Measurements from ENCODE around the gene SNX1. TPM values are rescaled to one million over a fixed set of nuclear protein-coding genes. Genes with fewer than 3 reads are reported as not detected.
A peak's percentile ranks its signal among the peaks of the same experiment; 100 is the strongest.

The SNX1 gene
- total RNA-seq, 2 donors from 2014 or later, result 54.5 to 63.0 TPM

DNA sequence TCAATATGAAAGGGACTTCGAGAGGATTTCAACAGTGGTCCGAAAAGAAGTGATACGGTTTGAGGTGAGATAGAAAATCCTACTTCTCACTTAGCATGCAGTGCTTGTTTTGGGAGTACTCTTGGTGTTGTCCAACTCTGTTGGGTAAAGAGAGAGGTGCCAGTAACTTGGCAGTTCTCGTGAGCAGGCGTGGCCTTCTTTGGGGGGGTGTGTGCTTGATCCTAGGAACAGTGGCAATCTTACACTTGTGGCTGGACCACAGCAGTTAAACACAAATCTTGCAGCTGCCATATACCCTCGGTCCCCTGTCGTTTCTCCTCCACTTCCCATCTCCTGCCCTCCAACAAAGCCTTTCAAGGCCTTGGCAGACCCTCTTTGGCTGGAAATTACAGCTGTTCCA lies 40.6 kb downstream of the SNX1 start:
- DNase-seq, result peak; percentile 24
- Mint-ChIP-seq H3K36me3 (ENCODE audit: low read depth) (peaks cover 53% of the 10 kb centered on the region), H3K27ac (no peak overlapping the region), H3K4me1 (peaks cover 3% of the 10 kb centered on the region), H3K9me3 (no peaks in the 10 kb centered on the region), H3K27me3 (ENCODE audit: insufficient read depth) (no peaks in the 10 kb centered on the region), H3K4me3 (no peak overlapping the region)
- WGBS, 2 experiments (ENCODE audit: insufficient coverage in 1 of 2, insufficient read length in 1 of 2), result 91 to 96% methylated on average over 4 to 5 of the region's 7 CpGs
- Histone ChIP-seq H3K27ac (ENCODE audit: low read depth, low read length) (no peak overlapping the region), H3K4me1 (ENCODE audit: control insufficient read depth, insufficient read depth, low read length) (no peaks in the 10 kb centered on the region), H3K9ac (ENCODE audit: extremely low read depth, low read length, poor library complexity, severe bottlenecking) (no peak overlapping the region), H3K36me3 (ENCODE audit: control insufficient read depth, insufficient read depth, low read length) (peaks cover 28% of the 10 kb centered on the region), H3K9me3 (ENCODE audit: control insufficient read depth, low read length) (no peaks in the 10 kb centered on the region), H3K4me3 (ENCODE audit: low read length) (no peak overlapping the region), H3K27me3 (ENCODE audit: control insufficient read depth, insufficient read depth, low read length, poor library complexity, severe bottlenecking) (no peaks in the 10 kb centered on the region)
- TF ChIP-seq, protein P1, sequence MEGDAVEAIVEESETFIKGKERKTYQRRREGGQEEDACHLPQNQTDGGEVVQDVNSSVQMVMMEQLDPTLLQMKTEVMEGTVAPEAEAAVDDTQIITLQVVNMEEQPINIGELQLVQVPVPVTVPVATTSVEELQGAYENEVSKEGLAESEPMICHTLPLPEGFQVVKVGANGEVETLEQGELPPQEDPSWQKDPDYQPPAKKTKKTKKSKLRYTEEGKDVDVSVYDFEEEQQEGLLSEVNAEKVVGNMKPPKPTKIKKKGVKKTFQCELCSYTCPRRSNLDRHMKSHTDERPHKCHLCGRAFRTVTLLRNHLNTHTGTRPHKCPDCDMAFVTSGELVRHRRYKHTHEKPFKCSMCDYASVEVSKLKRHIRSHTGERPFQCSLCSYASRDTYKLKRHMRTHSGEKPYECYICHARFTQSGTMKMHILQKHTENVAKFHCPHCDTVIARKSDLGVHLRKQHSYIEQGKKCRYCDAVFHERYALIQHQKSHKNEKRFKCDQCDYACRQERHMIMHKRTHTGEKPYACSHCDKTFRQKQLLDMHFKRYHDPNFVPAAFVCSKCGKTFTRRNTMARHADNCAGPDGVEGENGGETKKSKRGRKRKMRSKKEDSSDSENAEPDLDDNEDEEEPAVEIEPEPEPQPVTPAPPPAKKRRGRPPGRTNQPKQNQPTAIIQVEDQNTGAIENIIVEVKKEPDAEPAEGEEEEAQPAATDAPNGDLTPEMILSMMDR (conservative IDR thresholded peaks at IDR 0.05), result no peak

GRCh38 chr15:64137226-64137833 lies 41.5 kb downstream of the SNX1 start:
- DNase-seq, result peak; percentile 64
- H3K9me3 ChIP-seq (ENCODE audit: control insufficient read depth, low read length), result no peaks in the 10 kb centered on the region
- no peak overlapping the region for H3K27ac ChIP-seq (ENCODE audit: low read depth, low read length)
- no peaks in the 10 kb centered on the region for H3K27me3 ChIP-seq (ENCODE audit: control insufficient read depth, insufficient read depth, low read length, poor library complexity, severe bottlenecking)
- 68 to 80% methylated on average over 6 to 8 of the region's 8 CpGs for WGBS, 2 experiments (ENCODE audit: insufficient coverage in 1 of 2, insufficient read length in 1 of 2)
- H3K4me1 ChIP-seq (ENCODE audit: control insufficient read depth, insufficient read depth, low read length), result no peaks in the 10 kb centered on the region
- H3K36me3 ChIP-seq (ENCODE audit: control insufficient read depth, insufficient read depth, low read length), result peaks cover 19% of the 10 kb centered on the region
- Mint-ChIP-seq H3K27me3 (ENCODE audit: insufficient read depth) (no peaks in the 10 kb centered on the region), H3K27ac (no peak overlapping the region), H3K9me3 (no peaks in the 10 kb centered on the region), H3K36me3 (ENCODE audit: low read depth) (peaks cover 43% of the 10 kb centered on the region), H3K4me3 (no peak overlapping the region), H3K4me1 (peaks cover 8% of the 10 kb centered on the region)
- no peak overlapping the region for H3K4me3 ChIP-seq (ENCODE audit: low read length)
- no peak overlapping the region for H3K9ac ChIP-seq (ENCODE audit: extremely low read depth, low read length, poor library complexity, severe bottlenecking)
- TF ChIP-seq, protein P1 (conservative IDR thresholded peaks at IDR 0.05), result peak; percentile 30

DNA sequence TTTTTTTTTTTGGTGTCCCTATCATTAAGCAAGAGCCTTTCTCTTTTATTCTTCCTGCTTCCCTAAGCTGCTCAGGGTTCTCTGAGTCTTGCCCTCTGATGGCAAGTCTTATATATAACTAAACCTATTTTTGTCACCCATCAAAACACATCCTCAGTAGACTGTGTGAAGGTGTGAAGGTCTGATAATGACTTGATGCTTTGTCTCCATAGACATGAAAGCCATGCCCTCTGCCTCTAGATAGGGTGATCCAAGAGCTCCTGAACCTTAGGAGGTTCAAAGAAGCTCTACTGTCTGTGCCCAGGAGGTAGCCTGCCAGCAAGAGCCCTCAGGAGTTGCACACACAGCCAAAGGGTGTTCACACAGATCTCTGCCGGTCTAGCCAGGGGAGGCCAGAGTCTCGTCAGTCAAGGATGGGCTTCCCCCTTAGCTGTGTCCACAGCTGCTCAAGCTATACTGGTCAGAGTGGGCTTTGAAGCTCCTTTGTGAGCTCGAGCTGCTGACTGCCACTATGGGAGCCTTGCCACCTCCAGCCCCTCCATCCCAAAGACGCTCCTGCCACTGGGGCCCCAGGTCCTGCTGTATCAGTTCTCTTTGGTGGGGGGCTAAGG lies 42.7 kb downstream of the SNX1 start:
- H3K27ac Mint-ChIP-seq, result no peak overlapping the region
- 97 to 100% methylated on average over 2 to 4 of the region's 4 CpGs for WGBS, 2 experiments (ENCODE audit: insufficient coverage in 1 of 2, insufficient read length in 1 of 2)
- TF ChIP-seq, protein P1 (conservative IDR thresholded peaks at IDR 0.05), result no peak
- no peaks in the 10 kb centered on the region for H3K9me3 Mint-ChIP-seq
- Histone ChIP-seq H3K9ac (ENCODE audit: extremely low read depth, low read length, poor library complexity, severe bottlenecking) (no peak overlapping the region), H3K27me3 (ENCODE audit: control insufficient read depth, insufficient read depth, low read length, poor library complexity, severe bottlenecking) (no peaks in the 10 kb centered on the region), H3K4me1 (ENCODE audit: control insufficient read depth, insufficient read depth, low read length) (no peaks in the 10 kb centered on the region), H3K9me3 (ENCODE audit: control insufficient read depth, low read length) (no peaks in the 10 kb centered on the region), H3K4me3 (ENCODE audit: low read length) (no peak overlapping the region), H3K36me3 (ENCODE audit: control insufficient read depth, insufficient read depth, low read length) (peaks cover 16% of the 10 kb centered on the region), H3K27ac (ENCODE audit: low read depth, low read length) (no peak overlapping the region)
- H3K4me1 Mint-ChIP-seq, result peaks cover 13% of the 10 kb centered on the region
- no peak overlapping the region for H3K4me3 Mint-ChIP-seq
- peaks cover 33% of the 10 kb centered on the region for H3K36me3 Mint-ChIP-seq (ENCODE audit: low read depth)
- no peaks in the 10 kb centered on the region for H3K27me3 Mint-ChIP-seq (ENCODE audit: insufficient read depth)
- peak; percentile 35 for DNase-seq
